ENCODE results near the gene NFATC1.

The NFATC1 gene

GRCh38 chr18:79368681-79369080 is 27.0 kb upstream of the NFATC1 start:
- no peak for TF ChIP-seq CTCF (IDR thresholded peaks at IDR 0.05; ENCODE audit: low read depth, low read length)
- H3K4me3 ChIP-seq (ENCODE audit: low read depth, low read length) = no peak overlapping the region

- TF ChIP-seq CTCF (IDR thresholded peaks at IDR 0.05; ENCODE audit: low read depth, low read length) = no peak
- H3K4me3 ChIP-seq (ENCODE audit: low read depth, low read length) = no peak overlapping the region
Observed at GRCh38 chr18:79371561-79372121, 24.1 kb upstream of the NFATC1 start.

GRCh38 chr18:79372461-79372860 is 23.3 kb upstream of the NFATC1 start:
- TF ChIP-seq CTCF (IDR thresholded peaks at IDR 0.05; ENCODE audit: low read depth, low read length) = no peak
- H3K4me3 ChIP-seq (ENCODE audit: low read depth, low read length) = no peak overlapping the region

GRCh38 chr18:79372991-79373390 is 22.7 kb upstream of the NFATC1 start:
- TF ChIP-seq CTCF (IDR thresholded peaks at IDR 0.05; ENCODE audit: low read depth, low read length) = no peak
- H3K4me3 ChIP-seq (ENCODE audit: low read depth, low read length) = no peak overlapping the region

GRCh38 chr18:79373736-79374135 is 22.0 kb upstream of the NFATC1 start:
- no peak for TF ChIP-seq CTCF (IDR thresholded peaks at IDR 0.05; ENCODE audit: low read depth, low read length)
- H3K4me3 ChIP-seq (ENCODE audit: low read depth, low read length) = no peak overlapping the region

- no peak overlapping the region for H3K4me3 ChIP-seq (ENCODE audit: low read depth, low read length)
Observed at GRCh38 chr18:79374408-79375171, 21.1 kb upstream of the NFATC1 start.

More at GRCh38 chr18:79374408-79375171, 21.1 kb upstream of the NFATC1 start:
- TF ChIP-seq CTCF (IDR thresholded peaks at IDR 0.05; ENCODE audit: low read depth, low read length) = no peak
